GM23248 (cell line): Measurements from ENCODE around the gene DSE. TPM values are rescaled to one million over a fixed set of nuclear protein-coding genes. Genes with fewer than 3 reads are reported as not detected.

Experiments
- DNase-seq: peaks from one replicate; pipeline ENCODE4 v3.0.0-alpha.2; 2015
- H2AFZ ChIP-seq: fragments of 200-600 bp; sonication (generic); 2 replicates; pipeline ENCODE4 v1.6.1; 2016; ENCODE audit warnings: antibody characterized with exemption
- H3F3A ChIP-seq: fragments of 200-600 bp; sonication (generic); 2 replicates; pipeline ENCODE4 v1.6.1; 2016; ENCODE audit warnings: mild to moderate bottlenecking, antibody characterized with exemption, mixed run types; ENCODE audit not compliant: insufficient read depth
- H3K27ac ChIP-seq: fragments of 200-600 bp; sonication (generic); 2 replicates; pipeline ENCODE4 v1.5.1; 2016; ENCODE audit warnings: mild to moderate bottlenecking
- H3K27me3 ChIP-seq: fragments of 200-600 bp; sonication (generic); replicated peaks from 2 replicates; pipeline ENCODE4 v1.6.1; 2016; ENCODE audit warnings: mild to moderate bottlenecking; ENCODE audit not compliant: insufficient read depth
- H3K36me3 ChIP-seq: fragments of 200-600 bp; sonication (generic); 2 replicates; pipeline ENCODE4 v1.6.1; 2016; ENCODE audit warnings: low read depth, mild to moderate bottlenecking
- H3K4me1 ChIP-seq: fragments of 200-600 bp; sonication (generic); 2 replicates; pipeline ENCODE4 v1.6.1; 2016; ENCODE audit warnings: mild to moderate bottlenecking; ENCODE audit not compliant: insufficient read depth
- H3K4me2 ChIP-seq: fragments of 200-600 bp; sonication (generic); one replicate; pipeline ENCODE4 v1.6.1; 2016; ENCODE audit warnings: mild to moderate bottlenecking; ENCODE audit not compliant: unreplicated experiment
- H3K4me3 ChIP-seq: fragments of 200-600 bp; sonication (generic); 2 replicates; pipeline ENCODE4 v1.5.1; 2016; ENCODE audit warnings: mild to moderate bottlenecking
- H3K79me2 ChIP-seq: fragments of 200-600 bp; sonication (generic); 2 replicates; pipeline ENCODE4 v1.6.1; 2016; ENCODE audit warnings: mild to moderate bottlenecking; ENCODE audit not compliant: insufficient read depth
- H3K9ac ChIP-seq: fragments of 200-600 bp; sonication (generic); 2 replicates; pipeline ENCODE4 v1.6.1; 2016; ENCODE audit warnings: mild to moderate bottlenecking
- H3K9me2 ChIP-seq: fragments of 200-600 bp; sonication (generic); 2 replicates; pipeline ENCODE4 v1.6.1; 2016; ENCODE audit warnings: mixed run types, mild to moderate bottlenecking, moderate library complexity; ENCODE audit not compliant: insufficient read depth
- H3K9me3 ChIP-seq: fragments of 200-600 bp; sonication (generic); one replicate; pipeline ENCODE4 v1.6.1; 2017; ENCODE audit warnings: low read depth
- H4K20me1 ChIP-seq: fragments of 200-600 bp; sonication (generic); 2 replicates; pipeline ENCODE4 v1.6.0; 2016; ENCODE audit not compliant: insufficient read depth
- EZH2 ChIP-seq: fragments of 200-600 bp; sonication (generic); IDR thresholded peaks from 2 replicates; pipeline ENCODE4 v1.6.1; 2018; ENCODE audit warnings: antibody characterized with exemption, mild to moderate bottlenecking; ENCODE audit not compliant: insufficient read depth, poor library complexity, severe bottlenecking
- EZH2phosphoT487 ChIP-seq: fragments of 200-600 bp; sonication (generic); IDR thresholded peaks from 2 replicates; pipeline ENCODE4 v1.6.1; 2018; ENCODE audit warnings: antibody characterized with exemption, moderate library complexity, mild to moderate bottlenecking, low read depth; ENCODE audit not compliant: insufficient read depth
- WGBS, 2 experiments: methylation state at CpG; one replicate each; pipeline ENCODE4 v1.1.6; 2015 to 2017; ENCODE audit warnings: low lambda C conversion rate in 2 of 2, low coverage in 1 of 2; ENCODE audit errors: missing lambda C conversion rate in 2 of 2; 5-methylcytosine and 5-hydroxymethylcytosine counted together
- in situ Hi-C: fragments of 300-500 bp; cut with MboI; formaldehyde crosslinking; loops from 2 replicates; pipeline ENCODE4 v1.15.0; 2020
- polyA plus RNA-seq: library from polyadenylated mRNA; unstranded; fragments of >200 nt; fragmentation: Nextera tagmentation; extraction: Ambion mirVana; gene quantifications from 2 replicates; pipeline ENCODE4 v1.2.1, GENCODE V29; 2016
- total RNA-seq: library from RNA; depleted of rRNA; stranded (reverse); fragments of >200 nt; shearing (Covaris generic); gene quantifications from 2 replicates; pipeline ENCODE4 v1.2.3, GENCODE V29; 2014

The DSE gene
- total and polyA plus RNA-seq, 2 experiments from 2014 or later = 42.7 to 83.9 TPM

GRCh38 chr6:116411284-116411623 lies 40.5 kb downstream of the DSE start:
- peaks cover 33% of the 10 kb centered on the region for H3K4me1 ChIP-seq
- peak overlapping the region; percentile 36 for H3K4me2 ChIP-seq

GRCh38 chr6:116412270-116412669 lies 41.5 kb downstream of the DSE start:
- Histone ChIP-seq H3K36me3 (peaks cover 6% of the 10 kb centered on the region; the same call in 1 of the 2 replicates), H3K27me3 (no peaks in the 10 kb centered on the region), H3K27ac (peak overlapping the region; percentile 56), H3K79me2 (peaks cover 99% of the 10 kb centered on the region), H3K4me2 (peak overlapping the region; percentile 4), H3K9me2 (no peaks in the 10 kb centered on the region), H3K9me3 (no peaks in the 10 kb centered on the region), H3K9ac (peak overlapping the region; percentile 27), H3F3A (peaks cover 23% of the 10 kb centered on the region), H3K4me1 (peaks cover 23% of the 10 kb centered on the region), H4K20me1 (0 out of 2 replicates have a peak, but pooled peaks cover 3% of the 10 kb centered on the region), H2AFZ (no peak overlapping the region), H3K4me3 (no peak overlapping the region)
- TF ChIP-seq EZH2 (no peak), EZH2phosphoT487 (no peak)
- peak; percentile 69 for DNase-seq
- in situ Hi-C loops = no loop called here

More at GRCh38 chr6:116411284-116411623, 40.5 kb downstream of the DSE start:
- H3F3A ChIP-seq = peaks cover 33% of the 10 kb centered on the region
- peaks cover 6% of the 10 kb centered on the region; the same call in 1 of the 2 replicates for H3K36me3 ChIP-seq
- no peaks in the 10 kb centered on the region for H3K27me3 ChIP-seq
- H3K9ac ChIP-seq = peak overlapping the region; percentile 27; the same call in 1 of the 2 replicates
- peak overlapping the region; percentile 56 for H3K27ac ChIP-seq
- H4K20me1 ChIP-seq = 0 out of 2 replicates have a peak, but pooled peaks cover 3% of the 10 kb centered on the region
- WGBS, 2 experiments = 4 to 6% methylated on average over 4 of the region's 4 CpGs
- peaks cover 99% of the 10 kb centered on the region for H3K79me2 ChIP-seq
- DNase-seq = peak; percentile 75
- no peak overlapping the region for H2AFZ ChIP-seq
- H3K9me3 ChIP-seq = no peaks in the 10 kb centered on the region
- no peaks in the 10 kb centered on the region for H3K9me2 ChIP-seq
- in situ Hi-C loops = no loop called here
- no peak overlapping the region for H3K4me3 ChIP-seq
- no peak for TF ChIP-seq EZH2
- TF ChIP-seq EZH2phosphoT487 = no peak

- Histone ChIP-seq H3K9ac (no peak overlapping the region), H3K9me2 (no peaks in the 10 kb centered on the region), H3K4me1 (peaks cover 19% of the 10 kb centered on the region), H3K79me2 (peaks cover 99% of the 10 kb centered on the region), H3K9me3 (no peaks in the 10 kb centered on the region), H3K27ac (no peak overlapping the region), H3K4me3 (no peak overlapping the region), H3K36me3 (peaks cover 6% of the 10 kb centered on the region; the same call in 1 of the 2 replicates), H3K27me3 (no peaks in the 10 kb centered on the region), H4K20me1 (0 out of 2 replicates have a peak, but pooled peaks cover 3% of the 10 kb centered on the region), H2AFZ (no peak overlapping the region), H3K4me2 (no peak overlapping the region), H3F3A (peaks cover 15% of the 10 kb centered on the region)
- TF ChIP-seq EZH2 (no peak), EZH2phosphoT487 (no peak)
- in situ Hi-C loops = no loop called here
- WGBS, 2 experiments = 15 to 16% methylated on average over 1 of the region's 1 CpG
- DNase-seq = no peak
These were observed 42.6 kb downstream of the DSE start for GRCh38 chr6:116413357-116413756.

- Histone ChIP-seq H3K9me3 (no peaks in the 10 kb centered on the region), H3K27me3 (no peaks in the 10 kb centered on the region), H3K4me3 (no peak overlapping the region), H3K4me1 (peaks cover 18% of the 10 kb centered on the region), H3K9ac (no peak overlapping the region), H2AFZ (no peak overlapping the region), H3F3A (peaks cover 8% of the 10 kb centered on the region; the same call in 1 of the 2 replicates), H3K4me2 (no peak overlapping the region), H3K27ac (no peak overlapping the region), H4K20me1 (0 out of 2 replicates have a peak, but pooled peaks cover 3% of the 10 kb centered on the region), H3K9me2 (no peaks in the 10 kb centered on the region), H3K79me2 (peaks cover 99% of the 10 kb centered on the region), H3K36me3 (peaks cover 6% of the 10 kb centered on the region; the same call in 1 of the 2 replicates)
- in situ Hi-C loops = no loop called here
- no peak for DNase-seq
- WGBS, 2 experiments = 97 to 98% methylated on average over 3 of the region's 3 CpGs
- no peak for TF ChIP-seq EZH2phosphoT487
- no peak for TF ChIP-seq EZH2
These were observed 46.9 kb downstream of the DSE start for GRCh38 chr6:116417661-116418060.
